Activated naive CD4-positive, alpha-beta T cell treated with anti-CD3 and anti-CD28 coated beads for 36 hours (primary cell): ENCODE measurements around the gene CYP24A1. TPM values are rescaled to one million over a fixed set of nuclear protein-coding genes. Genes with fewer than 3 reads are reported as not detected.

Experiments
- CTCF ChIA-PET: fragments of 350-600 bp; sonication (Branson Sonifier 250); formaldehyde crosslinking; loops from one replicate; lab custom pipeline; 2021; ENCODE audit warnings: antibody characterized with exemption; lab: Charles Lee
- DNase-seq: peaks from one replicate; pipeline ENCODE4 v3.0.0-alpha.2; 2020
- H3K27ac Mint-ChIP-seq: one replicate; pipeline ENCODE4 v1.8.0; 2021; ENCODE audit warnings: mild to moderate bottlenecking, mixed read lengths
- H3K27me3 Mint-ChIP-seq: one replicate; pipeline ENCODE4 v1.8.0; 2021; ENCODE audit warnings: low read depth, mixed read lengths
- H3K36me3 Mint-ChIP-seq: one replicate; pipeline ENCODE4 v1.8.0; 2021; ENCODE audit warnings: low read depth, mixed read lengths
- H3K4me1 Mint-ChIP-seq: one replicate; pipeline ENCODE4 v1.8.0; 2021; ENCODE audit warnings: low read depth, mixed read lengths
- H3K4me3 Mint-ChIP-seq: one replicate; pipeline ENCODE4 v1.8.0; 2021; ENCODE audit warnings: mild to moderate bottlenecking, moderate library complexity, mixed read lengths
- H3K9me3 Mint-ChIP-seq: one replicate; pipeline ENCODE4 v1.8.0; 2021; ENCODE audit warnings: mixed read lengths
- intact Hi-C: fragments of 100-400 bp; cut with micrococcal nuclease; formaldehyde crosslinking; loops from one replicate; pipeline ENCODE4 v1.15.1; 2023
- total RNA-seq, 2 experiments: library from RNA; stranded (reverse); gene quantifications; one replicate each; pipeline ENCODE4 v1.2.3, GENCODE V29; 2021

The CYP24A1 gene
- total RNA-seq, 2 experiments from 2014 or later = not detected

DNA sequence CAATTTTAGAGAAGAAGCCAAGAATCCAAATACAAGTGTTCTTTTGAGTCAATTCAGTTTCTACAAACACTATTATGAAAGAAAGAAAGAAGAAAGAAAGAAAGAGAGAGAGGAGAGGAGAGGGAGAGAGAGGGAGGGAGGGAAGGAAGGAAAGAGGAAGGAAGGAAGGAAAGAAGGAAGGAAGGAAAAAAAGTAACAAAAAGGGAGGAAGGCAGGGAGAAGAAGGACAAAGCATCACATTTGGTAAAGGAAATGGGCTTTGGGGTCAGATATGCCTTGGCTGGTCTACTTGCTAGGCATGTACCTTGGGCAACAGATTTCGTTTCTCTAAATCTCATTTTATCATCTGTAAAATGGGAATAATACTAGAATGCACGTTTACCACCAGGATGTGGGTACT is 54.0 kb downstream of the CYP24A1 start:
- no peaks in the 10 kb centered on the region for H3K9me3 Mint-ChIP-seq

DNA sequence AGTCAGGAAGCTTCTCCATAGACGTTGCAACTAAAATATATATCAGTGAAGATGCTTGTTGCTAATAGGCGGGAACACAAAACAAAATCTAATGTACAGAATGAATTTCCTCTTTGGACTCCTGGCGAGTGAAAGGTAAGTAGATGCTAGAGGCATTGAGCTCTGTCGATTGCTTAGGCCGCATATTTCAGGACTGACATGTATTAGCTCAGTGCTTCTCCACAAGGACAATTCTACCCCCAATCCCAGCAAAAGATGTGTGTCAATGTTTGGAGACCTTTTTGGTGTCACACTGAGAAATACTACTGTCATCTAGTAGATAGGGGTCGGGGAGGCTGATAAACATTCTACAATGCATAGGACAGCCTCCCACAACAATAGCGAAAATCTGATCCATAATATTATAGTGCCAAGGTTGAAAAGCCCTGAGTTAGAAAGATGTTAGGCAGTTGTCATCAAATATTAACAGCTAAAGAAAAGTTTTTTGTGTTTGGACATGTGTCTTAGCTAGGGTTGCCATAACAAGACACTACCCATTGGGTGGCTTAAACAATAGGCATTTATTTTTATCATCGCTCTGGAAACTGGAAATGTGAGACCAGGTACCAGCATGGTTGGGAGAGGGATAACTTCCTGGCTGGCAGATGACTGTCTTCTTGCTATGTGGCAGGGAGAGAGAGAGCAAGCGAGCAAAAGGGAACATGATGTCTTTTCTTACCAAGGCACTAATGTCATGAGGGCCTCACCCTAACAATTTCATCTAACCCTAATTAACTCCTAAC is 55.4 kb downstream of the CYP24A1 start:
- no peak for DNase-seq
- Mint-ChIP-seq H3K36me3 (no peaks in the 10 kb centered on the region), H3K9me3 (no peaks in the 10 kb centered on the region), H3K4me3 (no peak overlapping the region), H3K4me1 (no peaks in the 10 kb centered on the region), H3K27me3 (peaks cover 6% of the 10 kb centered on the region), H3K27ac (no peak overlapping the region)
- intact Hi-C loops = no loop called here
- CTCF ChIA-PET = no interaction called here

More for the DNA sequence above, 54.0 kb downstream of the CYP24A1 start:
- H3K27ac Mint-ChIP-seq = no peak overlapping the region
- no peak for DNase-seq
- no peaks in the 10 kb centered on the region for H3K27me3 Mint-ChIP-seq
- CTCF ChIA-PET = no interaction called here
- H3K4me1 Mint-ChIP-seq = no peaks in the 10 kb centered on the region
- no peaks in the 10 kb centered on the region for H3K36me3 Mint-ChIP-seq
- intact Hi-C loops = no loop called here
- no peak overlapping the region for H3K4me3 Mint-ChIP-seq

DNA sequence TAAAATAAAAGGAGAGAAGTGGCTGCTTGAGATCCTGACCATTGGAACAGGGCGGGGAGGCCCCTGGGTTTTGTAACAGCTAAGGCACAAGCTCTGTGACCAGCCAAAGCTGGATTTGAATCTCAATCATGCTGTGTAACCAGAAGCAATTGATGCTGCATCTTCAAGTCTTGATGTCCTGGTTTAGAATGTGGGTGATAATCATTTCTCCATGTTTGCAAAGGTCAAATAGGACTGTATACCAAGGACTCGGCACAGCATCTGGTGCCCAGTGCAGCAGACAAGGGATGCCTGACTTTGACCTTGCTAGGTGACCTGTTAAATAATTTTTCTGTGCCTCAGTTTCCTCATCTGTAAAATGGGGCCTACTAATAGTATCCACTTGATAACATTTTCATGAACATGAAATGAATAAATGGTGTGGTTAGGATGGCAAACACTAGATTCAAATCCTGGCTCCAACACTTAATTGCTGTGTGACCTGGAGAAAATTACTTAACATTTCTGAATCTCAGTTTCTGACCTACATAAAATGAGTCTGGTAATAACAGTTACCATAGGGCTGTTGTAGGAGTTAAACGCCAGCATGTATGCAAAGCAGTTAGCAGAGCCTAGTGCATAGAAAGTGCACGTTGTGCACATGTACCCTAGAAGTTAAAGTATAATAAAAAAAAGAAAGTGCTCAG is 57.1 kb downstream of the CYP24A1 start:
- H3K27me3 Mint-ChIP-seq = peaks cover 6% of the 10 kb centered on the region
- H3K36me3 Mint-ChIP-seq = no peaks in the 10 kb centered on the region
- no peak overlapping the region for H3K27ac Mint-ChIP-seq
- H3K9me3 Mint-ChIP-seq = no peaks in the 10 kb centered on the region
- intact Hi-C loops = no loop called here
- no peak for DNase-seq
- no peaks in the 10 kb centered on the region for H3K4me1 Mint-ChIP-seq
- CTCF ChIA-PET = no interaction called here
- H3K4me3 Mint-ChIP-seq = no peak overlapping the region

DNA sequence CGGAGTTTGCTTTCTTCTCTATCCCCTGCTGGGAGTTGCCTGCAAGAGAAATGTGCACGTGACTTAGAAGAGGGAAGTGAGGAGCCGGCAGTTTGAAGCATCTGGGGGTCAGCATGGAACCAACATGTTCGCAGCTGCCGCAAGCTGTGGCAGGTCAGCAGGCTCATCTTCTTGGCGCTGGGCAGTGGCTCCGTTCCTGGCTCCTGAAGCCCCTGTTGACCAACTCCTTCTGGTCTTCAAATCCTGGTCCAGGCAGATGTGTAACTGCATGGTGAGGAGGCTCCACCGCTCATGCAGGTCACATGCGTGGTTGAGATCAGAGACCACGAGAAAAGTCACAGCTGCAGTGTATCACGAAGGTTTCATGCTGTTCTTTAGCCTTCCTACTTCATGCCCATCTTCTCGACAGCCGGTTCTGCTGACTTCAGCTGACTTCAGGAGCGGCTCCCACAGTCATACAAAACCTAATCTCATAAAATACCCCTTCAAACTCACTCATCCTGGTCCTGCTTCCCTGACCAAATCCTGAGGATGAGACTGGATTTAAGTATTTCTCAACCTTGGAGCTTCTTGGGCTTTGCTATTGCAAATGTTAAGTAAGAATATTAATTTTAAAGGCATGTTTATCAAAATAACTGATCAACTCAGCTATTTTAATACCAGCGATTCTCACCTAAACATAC is 58.5 kb downstream of the CYP24A1 start:
- Mint-ChIP-seq H3K4me1 (no peaks in the 10 kb centered on the region), H3K27ac (no peak overlapping the region), H3K36me3 (no peaks in the 10 kb centered on the region), H3K27me3 (peaks cover 6% of the 10 kb centered on the region), H3K4me3 (no peak overlapping the region), H3K9me3 (no peaks in the 10 kb centered on the region)
- CTCF ChIA-PET = interaction anchor here (0.6 to 1.7 kb wide), 5 partner anchors 12 to 616 kb away, joined by 3 to 5 read pairs (median 3); no protein-coding TSS in a partner anchor
- intact Hi-C loops = no loop called here
- no peak for DNase-seq

DNA sequence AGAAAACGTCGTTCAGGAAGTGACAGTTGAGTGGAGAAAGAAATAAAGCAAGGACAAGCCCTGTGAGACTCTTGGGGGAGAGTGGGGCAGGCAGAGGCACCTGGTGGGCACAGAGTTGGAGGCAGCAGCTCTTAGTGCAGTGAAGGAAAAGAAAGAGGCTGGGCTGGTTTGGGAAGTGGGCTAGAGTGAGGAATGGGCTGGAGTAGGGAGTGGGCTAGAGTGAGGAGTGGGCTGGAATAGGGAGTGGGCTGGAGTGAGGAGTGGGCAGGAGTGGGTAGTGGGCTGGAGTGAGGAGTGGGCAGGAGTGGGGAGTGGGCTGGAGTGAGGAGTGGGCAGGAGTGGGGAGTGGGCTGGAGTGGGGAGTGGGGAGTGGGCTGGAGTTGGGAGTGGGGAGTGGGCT is 59.7 kb downstream of the CYP24A1 start:
- Mint-ChIP-seq H3K4me3 (no peak overlapping the region), H3K27ac (no peak overlapping the region), H3K4me1 (no peaks in the 10 kb centered on the region), H3K27me3 (peaks cover 11% of the 10 kb centered on the region), H3K9me3 (no peaks in the 10 kb centered on the region), H3K36me3 (no peaks in the 10 kb centered on the region)
- CTCF ChIA-PET = no interaction called here
- no peak for DNase-seq
- intact Hi-C loops = no loop called here

DNA sequence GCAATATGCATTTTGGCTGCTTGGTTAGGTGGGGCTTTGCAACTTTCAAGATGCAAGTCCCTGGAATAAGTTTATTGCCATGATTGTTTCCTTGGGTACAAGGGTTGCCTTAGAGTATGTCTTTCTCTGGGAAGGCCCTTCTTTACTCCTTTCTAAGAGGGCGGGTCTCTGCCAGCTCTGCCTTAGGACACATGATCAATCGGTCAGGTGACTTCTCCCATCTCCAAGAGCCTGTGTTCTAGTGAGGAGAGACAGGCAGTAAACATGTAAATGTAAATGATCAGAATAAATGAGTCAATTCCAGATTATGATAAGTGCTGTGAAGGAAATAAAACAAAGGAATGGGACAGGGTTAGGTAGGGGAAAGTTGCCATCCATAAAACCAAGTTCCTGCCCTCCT is 60.2 kb downstream of the CYP24A1 start:
- no peak for DNase-seq
- Mint-ChIP-seq H3K27ac (no peak overlapping the region), H3K4me3 (no peak overlapping the region), H3K36me3 (no peaks in the 10 kb centered on the region), H3K9me3 (no peaks in the 10 kb centered on the region), H3K27me3 (peaks cover 11% of the 10 kb centered on the region), H3K4me1 (no peaks in the 10 kb centered on the region)
- intact Hi-C loops = no loop called here
- CTCF ChIA-PET = no interaction called here

DNA sequence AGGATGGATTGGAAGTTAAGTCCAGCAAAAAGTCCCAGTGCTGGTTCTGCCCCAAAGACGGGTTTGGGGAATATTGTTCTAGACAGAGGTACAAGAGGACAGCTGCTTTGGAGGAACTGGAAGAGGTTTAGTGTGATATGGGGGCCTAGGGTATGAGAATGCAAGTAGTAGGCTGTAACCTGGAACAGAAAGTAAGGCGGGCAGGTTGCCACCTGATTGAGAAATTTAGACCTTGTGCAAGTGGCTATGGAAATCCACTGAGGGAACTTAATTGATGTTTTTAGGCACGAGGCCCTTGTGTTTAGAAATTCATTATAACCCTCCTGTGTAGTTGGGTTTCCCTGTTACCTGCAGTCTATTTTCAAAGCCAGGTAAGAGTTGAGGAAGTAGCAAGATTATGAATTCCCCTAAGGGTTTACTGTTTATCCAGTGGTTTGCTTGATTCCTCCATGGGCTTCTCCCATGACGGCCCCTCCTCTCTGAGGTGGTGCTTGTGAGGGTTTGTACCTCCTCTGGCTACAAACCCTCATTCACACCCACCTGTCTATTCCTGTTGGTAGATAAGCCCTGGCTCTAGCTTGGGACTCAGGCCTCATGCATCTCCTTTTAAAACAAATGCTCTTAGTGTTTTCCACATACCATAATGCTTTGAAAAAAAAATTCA is 61.4 kb downstream of the CYP24A1 start:
- H3K27me3 Mint-ChIP-seq = peaks cover 11% of the 10 kb centered on the region
- DNase-seq = no peak
- H3K27ac Mint-ChIP-seq = no peak overlapping the region
- H3K36me3 Mint-ChIP-seq = no peaks in the 10 kb centered on the region
- no peak overlapping the region for H3K4me3 Mint-ChIP-seq
- no peaks in the 10 kb centered on the region for H3K4me1 Mint-ChIP-seq
- CTCF ChIA-PET = interaction anchor here (1.0 kb wide), 1 partner anchor 15 kb away, joined by 4 read pairs; no protein-coding TSS in a partner anchor
- no peaks in the 10 kb centered on the region for H3K9me3 Mint-ChIP-seq
- intact Hi-C loops = no loop called here

DNA sequence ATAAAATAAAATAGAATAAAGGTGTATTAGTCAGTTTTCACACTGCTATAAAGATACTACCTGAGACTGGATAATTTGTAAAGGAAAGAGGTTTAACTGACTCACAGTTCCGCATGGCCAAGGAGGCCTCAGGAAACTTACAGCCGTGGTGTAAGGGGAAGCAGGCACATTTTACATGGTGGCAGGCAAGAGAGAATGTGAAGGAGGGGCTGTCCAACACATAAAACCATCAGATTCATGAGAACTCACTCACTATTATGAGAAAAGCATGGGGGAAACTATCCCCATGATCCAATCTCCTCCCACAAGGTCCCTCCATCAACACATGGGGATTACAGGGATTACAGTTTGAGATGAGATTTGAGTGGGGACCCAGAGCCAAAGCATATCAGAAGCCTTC is 62.3 kb downstream of the CYP24A1 start:
- DNase-seq = no peak

DNA sequence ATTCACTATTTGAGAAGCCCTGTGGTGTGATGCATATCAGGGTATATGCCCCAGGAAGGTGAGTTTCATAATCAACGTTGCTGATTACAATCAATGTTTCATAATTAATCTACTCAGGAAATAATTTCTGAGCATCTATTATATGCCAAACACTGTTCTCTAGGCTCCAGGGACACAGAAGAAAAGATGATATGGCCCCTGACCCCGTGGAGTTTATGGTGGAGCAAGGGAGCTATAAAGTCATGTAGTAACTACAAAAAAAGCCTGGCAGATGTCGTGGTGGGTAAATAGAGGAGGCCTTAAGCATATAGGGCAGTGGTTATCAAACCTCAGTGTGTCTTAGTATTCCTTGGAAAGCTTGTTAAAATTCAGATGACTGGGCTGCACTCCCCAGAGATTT is 63.3 kb downstream of the CYP24A1 start:
- Mint-ChIP-seq H3K4me3 (no peak overlapping the region), H3K9me3 (no peaks in the 10 kb centered on the region), H3K27me3 (peaks cover 15% of the 10 kb centered on the region), H3K27ac (no peak overlapping the region), H3K4me1 (no peaks in the 10 kb centered on the region), H3K36me3 (no peaks in the 10 kb centered on the region)
- DNase-seq = no peak
- intact Hi-C loops = no loop called here
- CTCF ChIA-PET = interaction anchor here (0.6 to 1.4 kb wide), 4 partner anchors 13 to 147 kb away, joined by 3 to 5 read pairs (median 3); no protein-coding TSS in a partner anchor

More for the DNA sequence above, 62.3 kb downstream of the CYP24A1 start:
- CTCF ChIA-PET = interaction anchor here (1.0 kb wide), 1 partner anchor 14 kb away, joined by 4 read pairs; no protein-coding TSS in a partner anchor
- Mint-ChIP-seq H3K4me1 (no peaks in the 10 kb centered on the region), H3K4me3 (no peak overlapping the region), H3K27me3 (peaks cover 15% of the 10 kb centered on the region), H3K27ac (no peak overlapping the region), H3K36me3 (no peaks in the 10 kb centered on the region), H3K9me3 (no peaks in the 10 kb centered on the region)
- intact Hi-C loops = no loop called here

DNA sequence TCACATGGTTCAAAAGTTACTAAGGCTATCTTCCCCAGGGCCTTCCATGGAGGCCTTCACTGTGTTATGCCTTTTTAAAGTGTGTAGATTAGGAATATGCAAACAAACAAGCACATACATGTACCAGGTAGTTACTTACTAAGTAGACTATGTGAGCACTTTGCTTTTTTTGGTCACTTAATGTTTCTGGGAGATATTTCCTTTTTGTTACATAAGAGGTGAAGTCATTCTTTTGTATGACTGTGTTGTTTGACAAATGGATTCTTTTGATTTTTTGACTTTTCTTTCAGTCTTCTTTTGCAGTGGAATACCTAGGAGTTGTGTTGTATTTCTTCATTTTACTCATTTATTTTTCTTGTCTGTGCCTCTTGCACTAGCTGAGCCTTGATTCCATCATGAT is 63.7 kb downstream of the CYP24A1 start:
- no peaks in the 10 kb centered on the region for H3K9me3 Mint-ChIP-seq
- CTCF ChIA-PET = interaction anchor here (0.9 to 1.4 kb wide), 3 partner anchors 13 to 90 kb away, joined by 3 to 5 read pairs (median 3); no protein-coding TSS in a partner anchor
- intact Hi-C loops = no loop called here
- peaks cover 15% of the 10 kb centered on the region for H3K27me3 Mint-ChIP-seq
- H3K36me3 Mint-ChIP-seq = no peaks in the 10 kb centered on the region
- H3K4me3 Mint-ChIP-seq = no peak overlapping the region
- DNase-seq = no peak
- no peak overlapping the region for H3K27ac Mint-ChIP-seq
- no peaks in the 10 kb centered on the region for H3K4me1 Mint-ChIP-seq

DNA sequence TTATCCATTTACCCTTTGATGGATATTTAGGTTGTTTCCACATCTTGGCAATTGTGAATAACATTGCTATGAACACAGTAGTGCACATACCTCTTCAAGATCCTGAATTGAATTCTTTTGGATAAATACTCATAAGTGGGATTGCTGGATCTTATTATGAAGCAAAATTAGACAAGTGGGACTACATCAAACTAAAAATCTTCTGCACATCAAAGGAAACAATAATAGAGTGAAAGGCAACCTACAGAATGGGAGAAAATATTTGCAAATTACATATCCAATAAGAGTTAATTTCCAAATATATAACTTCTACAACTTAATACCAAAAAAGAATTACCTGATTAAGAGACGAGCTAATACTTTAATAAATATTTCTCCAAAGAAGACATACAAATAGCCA is 65.0 kb downstream of the CYP24A1 start:
- H3K27me3 Mint-ChIP-seq = peaks cover 12% of the 10 kb centered on the region
- no peaks in the 10 kb centered on the region for H3K36me3 Mint-ChIP-seq
- CTCF ChIA-PET = interaction anchor here (0.6 to 1.4 kb wide), 5 partner anchors 8 to 584 kb away, joined by 3 to 5 read pairs (median 3); no protein-coding TSS in a partner anchor

DNA sequence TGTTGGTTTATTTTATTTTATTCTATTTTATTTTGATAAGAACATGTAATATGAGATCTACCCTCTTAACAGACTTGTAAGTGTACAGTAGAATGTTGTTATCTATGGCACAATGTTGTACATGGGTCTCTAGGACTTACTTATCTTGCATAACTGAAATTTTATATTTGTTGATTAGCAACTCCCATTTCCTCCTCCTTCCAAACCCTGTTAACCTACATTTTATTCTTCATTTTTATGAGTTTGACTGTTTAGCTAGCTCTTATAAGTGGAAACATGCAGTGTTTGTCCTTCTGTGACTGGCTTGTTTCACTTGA is 65.5 kb downstream of the CYP24A1 start:
- intact Hi-C loops = no loop called here
- Mint-ChIP-seq H3K4me1 (no peaks in the 10 kb centered on the region), H3K4me3 (no peak overlapping the region), H3K9me3 (no peaks in the 10 kb centered on the region), H3K27ac (no peak overlapping the region), H3K36me3 (no peaks in the 10 kb centered on the region), H3K27me3 (peaks cover 8% of the 10 kb centered on the region)
- DNase-seq = no peak
- CTCF ChIA-PET = no interaction called here

More for the DNA sequence above, 65.0 kb downstream of the CYP24A1 start:
- Mint-ChIP-seq H3K4me1 (no peaks in the 10 kb centered on the region), H3K9me3 (no peaks in the 10 kb centered on the region), H3K4me3 (no peak overlapping the region), H3K27ac (no peak overlapping the region)
- DNase-seq = no peak
- intact Hi-C loops = no loop called here
